Activated T-cell treated with anti-CD3 and anti-CD28 coated beads for 24 hours (primary cell): ENCODE results near the gene TBL1X.

Experiments
- DNase-seq: peaks from one replicate; pipeline ENCODE4 v3.0.0-alpha.2; 2020; ENCODE audit warnings: low read depth

The TBL1X gene

GRCh38 chrX:9498236-9498635 lies 33.4 kb downstream of the TBL1X start:
- DNase-seq, result no peak

- DNase-seq, result no peak
Observed at GRCh38 chrX:9500584-9500983, 35.7 kb downstream of the TBL1X start.

- DNase-seq, result no peak
Observed at GRCh38 chrX:9501362-9501761, 36.5 kb downstream of the TBL1X start.

GRCh38 chrX:9503261-9503660 lies 38.4 kb downstream of the TBL1X start:
- no peak for DNase-seq

GRCh38 chrX:9510366-9510765 lies 45.5 kb downstream of the TBL1X start:
- DNase-seq, result no peak

- no peak for DNase-seq
Observed at GRCh38 chrX:9510980-9511379, 46.1 kb downstream of the TBL1X start.

GRCh38 chrX:9515489-9515888 lies 50.6 kb downstream of the TBL1X start:
- no peak for DNase-seq

- DNase-seq, result no peak
Observed at GRCh38 chrX:9515973-9516538, 51.2 kb downstream of the TBL1X start.

- DNase-seq, result no peak
Observed at GRCh38 chrX:9516635-9517034, 51.8 kb downstream of the TBL1X start.

- DNase-seq, result no peak
Observed at GRCh38 chrX:9518051-9518450, 53.2 kb downstream of the TBL1X start.

GRCh38 chrX:9518889-9519288 lies 54.0 kb downstream of the TBL1X start:
- no peak for DNase-seq

GRCh38 chrX:9519546-9520216 lies 54.8 kb downstream of the TBL1X start:
- no peak for DNase-seq

GRCh38 chrX:9520217-9520590 lies 55.3 kb downstream of the TBL1X start:
- DNase-seq, result no peak

GRCh38 chrX:9522378-9523155 lies 57.7 kb downstream of the TBL1X start:
- no peak for DNase-seq

- DNase-seq, result no peak
Observed at GRCh38 chrX:9525511-9526248, 60.8 kb downstream of the TBL1X start.

- no peak for DNase-seq
Observed at GRCh38 chrX:9526965-9527364, 62.1 kb downstream of the TBL1X start.

- DNase-seq, result no peak
Observed at GRCh38 chrX:9528498-9528897, 63.6 kb downstream of the TBL1X start.

GRCh38 chrX:9529223-9529622 lies 64.4 kb downstream of the TBL1X start:
- DNase-seq, result no peak

GRCh38 chrX:9530848-9531274 lies 66.0 kb downstream of the TBL1X start:
- peak; percentile 16 for DNase-seq

- no peak for DNase-seq
Observed at GRCh38 chrX:9532349-9532748, 67.5 kb downstream of the TBL1X start.

GRCh38 chrX:9533611-9534010 lies 68.8 kb downstream of the TBL1X start:
- no peak for DNase-seq

- no peak for DNase-seq
Observed at GRCh38 chrX:9534686-9535085, 69.8 kb downstream of the TBL1X start.

- no peak for DNase-seq
Observed at GRCh38 chrX:9535101-9535500, 70.2 kb downstream of the TBL1X start.
